Hematopoietic multipotent progenitor cell (in vitro differentiated cells): ENCODE data around the gene CTNNB1. TPM values are rescaled to one million over a fixed set of nuclear protein-coding genes. Genes with fewer than 3 reads are reported as not detected.
"Not testable (repeated sequence)": the region's sequence is repeated elsewhere in the genome, so short reads cannot be mapped to it uniquely, and the experiment has no call there.

Source experiments
- DNase-seq, 3 donors: peaks; one replicate each; pipeline ENCODE4 v3.0.0-alpha.2; 2011 to 2015; ENCODE audit warnings: low read depth in 2 of 3, low spot score in 2 of 3
- total RNA-seq: library from RNA; depleted of rRNA; stranded (reverse); fragments of >200 nt; gene quantifications from one replicate; pipeline ENCODE4 v1.2.3, GENCODE V29; 2012

Gene CTNNB1
- total RNA-seq, 1 donor = 571 TPM

GRCh38 chr3:41248525-41248924, 49.2 kb downstream of the CTNNB1 start:
- DNase-seq = no peak

GRCh38 chr3:41249318-41249717, 50.0 kb downstream of the CTNNB1 start:
- no peak for DNase-seq

- no peak for DNase-seq
Measured at GRCh38 chr3:41250825-41251224, 51.5 kb downstream of the CTNNB1 start.

GRCh38 chr3:41251593-41251992, 52.3 kb downstream of the CTNNB1 start:
- DNase-seq = no peak

- no peak for DNase-seq
Measured at GRCh38 chr3:41258239-41258800, 59.0 kb downstream of the CTNNB1 start.

- no peak for DNase-seq
Measured at GRCh38 chr3:41259449-41260062, 60.3 kb downstream of the CTNNB1 start.

GRCh38 chr3:41260063-41260450, 60.8 kb downstream of the CTNNB1 start:
- DNase-seq = no peak

GRCh38 chr3:41265011-41265545, 65.8 kb downstream of the CTNNB1 start:
- no peak for DNase-seq

- no peak for DNase-seq
Measured at GRCh38 chr3:41265823-41266273, 66.5 kb downstream of the CTNNB1 start.

- DNase-seq = no peak
Measured at GRCh38 chr3:41267975-41268640, 68.8 kb downstream of the CTNNB1 start.

GRCh38 chr3:41272667-41273066, 73.4 kb downstream of the CTNNB1 start:
- no peak for DNase-seq

GRCh38 chr3:41274944-41275668, 75.8 kb downstream of the CTNNB1 start:
- no peak for DNase-seq

- no peak for DNase-seq
Measured at GRCh38 chr3:41276191-41276590, 76.9 kb downstream of the CTNNB1 start.

- DNase-seq = no peak
Measured at GRCh38 chr3:41277790-41278465, 78.6 kb downstream of the CTNNB1 start.

- DNase-seq = not testable (repeated sequence)
Measured at GRCh38 chr3:41284934-41285333, 85.6 kb downstream of the CTNNB1 start.

GRCh38 chr3:41286305-41286704, 87.0 kb downstream of the CTNNB1 start:
- DNase-seq = no peak

- no peak for DNase-seq
Measured at GRCh38 chr3:41288785-41289184, 89.5 kb downstream of the CTNNB1 start.
